Epithelial cell of proximal tubule (primary cell): ENCODE measurements around the gene STEAP4. TPM values are rescaled to one million over a fixed set of nuclear protein-coding genes. Genes with fewer than 3 reads are reported as not detected.

Experiments
- DNase-seq: peaks from one replicate; pipeline ENCODE4 v3.0.0-alpha.2; 2011; ENCODE audit warnings: low read depth
- H3K4me3 ChIP-seq: 2 replicates; pipeline ENCODE4 v1.5.1; 2011; ENCODE audit warnings: low read depth, mild to moderate bottlenecking, low read length
- total RNA-seq: library from RNA; depleted of rRNA; stranded (reverse); fragments of >200 nt; gene quantifications from 2 replicates; pipeline ENCODE4 v1.2.3, GENCODE V29; 2015
- TF ChIP-seq, protein P1 (sequence below): conservative IDR thresholded peaks from 2 replicates; pipeline ENCODE4 v1.5.1; 2012; ENCODE audit warnings: low read depth, mild to moderate bottlenecking, low read length

The STEAP4 gene
- total RNA-seq, 1 donor from 2014 or later: 0.52 TPM

GRCh38 chr7:88315522-88315921 is 8.8 kb upstream of the STEAP4 start:
- H3K4me3 ChIP-seq: no peak overlapping the region
- TF ChIP-seq, protein P1, sequence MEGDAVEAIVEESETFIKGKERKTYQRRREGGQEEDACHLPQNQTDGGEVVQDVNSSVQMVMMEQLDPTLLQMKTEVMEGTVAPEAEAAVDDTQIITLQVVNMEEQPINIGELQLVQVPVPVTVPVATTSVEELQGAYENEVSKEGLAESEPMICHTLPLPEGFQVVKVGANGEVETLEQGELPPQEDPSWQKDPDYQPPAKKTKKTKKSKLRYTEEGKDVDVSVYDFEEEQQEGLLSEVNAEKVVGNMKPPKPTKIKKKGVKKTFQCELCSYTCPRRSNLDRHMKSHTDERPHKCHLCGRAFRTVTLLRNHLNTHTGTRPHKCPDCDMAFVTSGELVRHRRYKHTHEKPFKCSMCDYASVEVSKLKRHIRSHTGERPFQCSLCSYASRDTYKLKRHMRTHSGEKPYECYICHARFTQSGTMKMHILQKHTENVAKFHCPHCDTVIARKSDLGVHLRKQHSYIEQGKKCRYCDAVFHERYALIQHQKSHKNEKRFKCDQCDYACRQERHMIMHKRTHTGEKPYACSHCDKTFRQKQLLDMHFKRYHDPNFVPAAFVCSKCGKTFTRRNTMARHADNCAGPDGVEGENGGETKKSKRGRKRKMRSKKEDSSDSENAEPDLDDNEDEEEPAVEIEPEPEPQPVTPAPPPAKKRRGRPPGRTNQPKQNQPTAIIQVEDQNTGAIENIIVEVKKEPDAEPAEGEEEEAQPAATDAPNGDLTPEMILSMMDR: no peak
- no peak for DNase-seq

GRCh38 chr7:88314061-88314491 is 7.4 kb upstream of the STEAP4 start:
- DNase-seq: no peak
- H3K4me3 ChIP-seq: no peak overlapping the region
- TF ChIP-seq, protein P1: no peak

DNA sequence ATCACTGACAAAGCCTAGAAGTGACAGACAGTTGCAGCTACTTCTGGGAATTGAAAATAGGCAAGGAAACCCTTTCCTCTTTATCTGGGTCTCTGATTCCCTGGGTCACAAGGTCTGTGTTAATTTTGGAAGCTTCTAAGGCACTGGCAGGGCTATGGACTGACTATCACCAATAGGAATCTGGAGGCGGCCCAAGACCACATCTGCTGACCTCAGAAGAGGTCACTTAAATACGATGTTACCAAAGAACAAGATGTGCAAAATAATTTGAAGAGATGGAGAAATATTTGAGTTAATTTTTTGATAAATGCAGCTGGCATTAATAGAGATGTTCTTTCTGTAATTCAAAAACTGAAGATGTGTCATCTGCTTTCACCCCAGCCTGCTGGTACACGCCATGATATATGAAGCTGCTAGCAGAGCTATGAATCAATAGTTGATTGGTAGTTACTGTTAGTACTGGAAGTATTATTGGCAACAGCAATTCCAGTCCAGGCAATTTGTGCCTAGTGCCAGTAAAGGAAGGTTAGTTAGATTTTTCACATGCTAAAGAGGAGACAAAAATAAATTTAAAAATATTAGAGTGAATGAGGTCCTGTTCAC is 5.5 kb upstream of the STEAP4 start:
- no peak overlapping the region for H3K4me3 ChIP-seq
- TF ChIP-seq, protein P1: no peak
- DNase-seq: no peak

GRCh38 chr7:88311675-88312036 is 5.0 kb upstream of the STEAP4 start:
- TF ChIP-seq, protein P1: no peak
- no peak for DNase-seq
- no peak overlapping the region for H3K4me3 ChIP-seq

GRCh38 chr7:88310956-88311674 is 4.4 kb upstream of the STEAP4 start:
- TF ChIP-seq, protein P1: no peak
- no peak for DNase-seq
- no peak overlapping the region for H3K4me3 ChIP-seq

DNA sequence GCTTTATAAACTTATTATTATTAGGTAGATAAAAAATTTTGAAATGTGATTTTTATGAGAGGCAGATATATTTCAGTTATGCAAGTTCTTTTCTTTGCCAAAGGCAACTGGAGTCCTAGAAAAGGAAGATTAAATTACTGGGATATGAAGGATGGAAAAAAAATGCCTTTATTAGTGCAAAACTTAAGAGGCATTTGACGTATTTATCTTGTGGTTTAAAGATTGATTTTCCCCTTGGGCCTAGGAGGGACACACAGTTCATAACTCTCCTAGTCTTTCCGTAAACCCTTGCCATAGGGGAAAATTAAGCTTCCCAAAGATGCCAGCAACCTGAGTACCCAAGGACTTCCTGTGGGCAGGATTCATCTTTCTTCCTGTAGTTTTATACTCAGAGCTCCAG is 3.1 kb upstream of the STEAP4 start:
- no peak for DNase-seq
- TF ChIP-seq, protein P1: no peak
- H3K4me3 ChIP-seq: no peak overlapping the region

- TF ChIP-seq, protein P1: no peak
- DNase-seq: no peak
- no peak overlapping the region for H3K4me3 ChIP-seq
Measured at GRCh38 chr7:88307823-88308222, 1.1 kb upstream of the STEAP4 start.
